Mucosa of descending colon (tissue), 3 donors: Measurements from ENCODE around the gene SIK3. TPM values are rescaled to one million over a fixed set of nuclear protein-coding genes. Genes with fewer than 3 reads are reported as not detected.

Experiments used
- ATAC-seq: fragments of 200-7000 bp; cut with Tn5 transposase; one replicate; pipeline ENCODE4 v1.9.1; 2020; ENCODE audit warnings: mild to moderate bottlenecking, moderate library complexity
- DNase-seq, 3 donors: peaks; one replicate each; pipeline ENCODE4 v3.0.0-alpha.2; 2020
- H3K36me3 ChIP-seq: fragments of 200-600 bp; one replicate; pipeline ENCODE4 v1.8.0; 2021; ENCODE audit warnings: low read depth, mild to moderate bottlenecking
- H3K4me1 ChIP-seq: fragments of 200-600 bp; one replicate; pipeline ENCODE4 v1.8.0; 2021; ENCODE audit warnings: low read depth, mild to moderate bottlenecking
- H3K4me3 ChIP-seq: fragments of 200-600 bp; one replicate; pipeline ENCODE4 v1.8.0; 2021; ENCODE audit warnings: mild to moderate bottlenecking
- H3K9me3 ChIP-seq: fragments of 200-600 bp; one replicate; pipeline ENCODE4 v1.8.0; 2021; ENCODE audit warnings: mild to moderate bottlenecking
- intact Hi-C, 2 donors: fragments of 100-400 bp; cut with DNase I in 1 of 2; cut with micrococcal nuclease in 1 of 2; formaldehyde crosslinking; loops; one replicate each; pipeline versions ENCODE4 v1.11.0 to v1.11.1; 2022; cut with DNase I, micrococcal nuclease
- total RNA-seq, 3 donors: library from RNA; stranded (reverse); fragmentation: NEBNext Ultra II Directional in 2 of 3; extraction: Animal tissue kit (Norgen Biotek cat#: 25700) in 2 of 3; gene quantifications; one replicate each; pipeline versions ENCODE4 v1.2.1 to v1.2.4, GENCODE V29; 2021 to 2023
- TF ChIP-seq, protein P1 (sequence below): fragments of 200-600 bp; IDR thresholded peaks from one replicate; pipeline ENCODE4 v1.8.0; 2022; ENCODE audit warnings: antibody characterized with exemption, mild to moderate bottlenecking
- donor health status: DM: no; HTN: no; CAD: no; lungs with moderate emphysema.
- donor health status: DM: no; HTN: no; CAD: no.
- donor health status: DM: no; HTN: yes; CAD: no.

Gene SIK3
- total RNA-seq, 3 donors from 2014 or later, result 28.1 to 55.6 (median 41.8) TPM

DNA sequence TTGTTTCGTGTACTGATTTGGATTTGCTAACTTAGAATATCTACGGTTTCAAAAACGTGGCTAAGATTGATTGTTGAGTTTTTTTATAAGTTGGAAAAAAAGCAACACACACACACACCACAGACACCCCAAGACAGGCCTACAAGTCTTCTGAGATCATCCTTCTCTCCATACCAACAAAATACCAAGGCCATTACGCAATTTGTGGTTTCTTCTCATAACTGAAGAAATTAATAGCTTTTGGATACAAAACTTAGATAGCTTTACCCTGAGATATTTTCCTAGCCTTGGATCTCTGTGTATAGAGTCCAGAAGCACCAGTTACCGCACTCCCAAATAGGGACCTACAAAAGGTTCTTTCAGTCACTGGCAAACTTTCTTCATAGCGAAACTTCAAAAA lies 113.6 kb downstream of the SIK3 start:
- ATAC-seq (no peak), DNase-seq (no peak)
- H3K9me3 ChIP-seq, result no peaks in the 10 kb centered on the region
- peaks cover 12% of the 10 kb centered on the region for H3K4me1 ChIP-seq
- H3K36me3 ChIP-seq, result no peaks in the 10 kb centered on the region
- intact Hi-C loops, result no loop called here
- TF ChIP-seq, protein P1, sequence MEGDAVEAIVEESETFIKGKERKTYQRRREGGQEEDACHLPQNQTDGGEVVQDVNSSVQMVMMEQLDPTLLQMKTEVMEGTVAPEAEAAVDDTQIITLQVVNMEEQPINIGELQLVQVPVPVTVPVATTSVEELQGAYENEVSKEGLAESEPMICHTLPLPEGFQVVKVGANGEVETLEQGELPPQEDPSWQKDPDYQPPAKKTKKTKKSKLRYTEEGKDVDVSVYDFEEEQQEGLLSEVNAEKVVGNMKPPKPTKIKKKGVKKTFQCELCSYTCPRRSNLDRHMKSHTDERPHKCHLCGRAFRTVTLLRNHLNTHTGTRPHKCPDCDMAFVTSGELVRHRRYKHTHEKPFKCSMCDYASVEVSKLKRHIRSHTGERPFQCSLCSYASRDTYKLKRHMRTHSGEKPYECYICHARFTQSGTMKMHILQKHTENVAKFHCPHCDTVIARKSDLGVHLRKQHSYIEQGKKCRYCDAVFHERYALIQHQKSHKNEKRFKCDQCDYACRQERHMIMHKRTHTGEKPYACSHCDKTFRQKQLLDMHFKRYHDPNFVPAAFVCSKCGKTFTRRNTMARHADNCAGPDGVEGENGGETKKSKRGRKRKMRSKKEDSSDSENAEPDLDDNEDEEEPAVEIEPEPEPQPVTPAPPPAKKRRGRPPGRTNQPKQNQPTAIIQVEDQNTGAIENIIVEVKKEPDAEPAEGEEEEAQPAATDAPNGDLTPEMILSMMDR, result no peak
- no peak overlapping the region for H3K4me3 ChIP-seq

DNA sequence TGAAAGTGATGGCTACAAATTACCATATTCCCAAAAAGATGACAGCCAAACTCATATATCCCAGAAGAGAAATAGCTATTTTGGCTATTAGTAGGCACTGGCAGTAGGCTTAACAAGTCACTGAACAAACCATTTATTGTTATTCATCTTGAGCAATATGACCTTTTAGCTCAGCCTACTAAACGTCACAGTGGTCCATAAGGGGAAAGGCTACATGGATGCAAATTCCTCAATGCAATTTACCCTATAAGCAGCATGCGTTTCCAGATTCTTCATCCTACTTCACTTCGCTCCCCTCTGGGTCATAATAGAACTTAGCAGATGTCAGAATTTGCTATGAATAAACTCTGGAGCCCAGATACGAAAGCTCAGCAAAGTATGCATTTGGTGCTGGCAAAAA lies 114.0 kb downstream of the SIK3 start:
- H3K4me3 ChIP-seq, result no peak overlapping the region
- DNase-seq, result no peak
- no peaks in the 10 kb centered on the region for H3K36me3 ChIP-seq
- peaks cover 9% of the 10 kb centered on the region for H3K4me1 ChIP-seq
- H3K9me3 ChIP-seq, result no peaks in the 10 kb centered on the region
- TF ChIP-seq, protein P1, result no peak
- intact Hi-C loops, result no loop called here
- no peak for ATAC-seq

DNA sequence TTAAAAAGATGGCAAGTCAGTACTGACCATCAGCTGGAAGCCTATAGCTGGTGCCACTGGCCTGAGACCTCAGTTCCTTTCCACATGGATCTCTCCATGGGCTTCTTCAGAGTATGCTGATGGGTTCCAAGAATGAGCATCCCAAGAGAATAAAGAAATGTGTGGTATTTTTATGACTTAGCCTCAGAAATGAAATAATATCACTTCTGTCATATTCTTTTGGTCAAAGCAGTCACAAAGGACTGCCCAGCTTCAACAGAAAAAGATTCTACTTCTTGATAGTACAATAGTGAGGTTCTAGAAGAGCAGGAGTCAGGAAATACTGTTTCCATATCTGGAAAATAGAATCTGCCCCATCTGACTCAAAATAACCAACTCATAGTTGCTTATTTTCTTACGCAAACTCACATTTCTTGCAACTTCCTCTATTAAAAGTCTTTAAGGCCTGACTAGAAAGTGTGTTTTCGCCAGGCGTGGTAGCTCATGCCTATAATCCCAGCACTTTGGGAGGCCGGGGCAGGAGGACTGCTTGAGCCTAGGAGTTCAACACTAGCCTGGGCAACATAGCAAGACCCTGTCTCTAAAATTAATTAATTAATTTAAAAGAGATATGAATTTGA lies 116.9 kb downstream of the SIK3 start:
- no peak for ATAC-seq
- Histone ChIP-seq H3K9me3 (no peaks in the 10 kb centered on the region), H3K4me1 (peaks cover 3% of the 10 kb centered on the region), H3K4me3 (no peak overlapping the region), H3K36me3 (no peaks in the 10 kb centered on the region)
- no peak for DNase-seq
- TF ChIP-seq, protein P1, result no peak
- intact Hi-C loops, result no loop called here

DNA sequence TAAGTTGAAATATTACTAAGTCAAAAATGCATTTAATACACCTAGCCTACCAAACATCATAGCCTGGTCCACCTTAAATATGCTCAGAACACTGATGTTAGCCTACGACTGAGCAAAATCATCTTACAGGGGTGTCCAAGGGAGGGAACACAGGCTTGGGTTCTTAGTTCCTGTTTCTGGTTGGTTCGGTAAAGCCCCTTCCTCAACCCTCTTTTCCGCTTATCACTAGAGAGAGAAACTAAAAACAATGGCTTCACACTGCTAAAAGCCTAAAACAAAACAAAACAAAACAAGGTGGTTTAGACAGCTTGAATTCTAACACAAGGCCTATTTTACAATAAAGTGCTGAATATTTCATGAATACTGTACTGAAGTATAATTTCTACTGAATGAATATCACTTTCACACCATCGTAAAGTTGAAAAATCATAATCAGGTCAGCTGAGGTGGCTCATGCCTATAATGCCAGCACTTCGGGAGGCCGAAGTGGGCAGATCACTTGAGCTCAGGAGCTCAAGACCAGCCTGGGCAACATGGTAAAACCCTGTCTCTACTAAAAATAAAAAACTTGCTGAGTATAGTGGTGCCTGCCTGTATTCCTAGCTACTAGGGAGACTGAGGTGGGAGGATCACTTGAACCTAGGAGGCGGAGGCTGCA lies 118.0 kb downstream of the SIK3 start:
- Histone ChIP-seq H3K36me3 (no peaks in the 10 kb centered on the region), H3K9me3 (no peaks in the 10 kb centered on the region), H3K4me3 (no peak overlapping the region), H3K4me1 (peaks cover 2% of the 10 kb centered on the region)
- intact Hi-C loops, result no loop called here
- DNase-seq (no peak), ATAC-seq (peak; percentile 71)
- TF ChIP-seq, protein P1, result no peak

DNA sequence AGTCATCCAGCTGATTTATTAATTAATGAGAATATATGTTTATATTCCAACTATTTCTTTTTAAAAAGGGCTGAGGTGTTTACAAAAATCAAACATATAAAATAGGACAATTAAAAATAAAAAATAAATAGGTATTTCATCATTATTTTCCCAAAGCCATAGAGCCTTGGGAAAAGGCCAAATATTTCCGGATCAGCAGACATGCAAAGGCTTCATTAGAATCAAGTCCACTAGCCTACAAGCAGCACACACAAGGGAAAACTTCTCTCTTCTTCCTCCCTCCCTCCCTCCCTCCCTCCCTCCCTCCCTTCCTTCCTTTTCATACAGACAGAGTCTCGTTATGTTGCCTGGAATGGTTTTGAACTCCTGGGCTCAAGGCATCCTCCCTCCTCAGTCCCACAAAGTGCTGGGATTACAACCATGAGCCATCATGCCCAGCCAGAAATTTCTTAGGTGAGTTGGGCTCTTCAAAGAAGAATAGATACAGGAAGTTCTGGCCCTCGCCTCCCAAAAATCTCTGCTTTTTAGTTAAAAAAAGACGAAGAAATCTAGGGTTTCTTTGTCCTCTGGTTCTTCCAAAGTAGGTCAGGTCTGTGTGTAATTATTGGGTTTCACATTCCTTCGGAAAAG lies 121.2 kb downstream of the SIK3 start:
- Histone ChIP-seq H3K4me3 (no peak overlapping the region), H3K9me3 (no peaks in the 10 kb centered on the region), H3K4me1 (peaks cover 3% of the 10 kb centered on the region), H3K36me3 (no peaks in the 10 kb centered on the region)
- intact Hi-C loops, result no loop called here
- DNase-seq (no peak), ATAC-seq (no peak)
- TF ChIP-seq, protein P1, result no peak
